ENCODE data around the gene CD69.

The CD69 gene

DNA sequence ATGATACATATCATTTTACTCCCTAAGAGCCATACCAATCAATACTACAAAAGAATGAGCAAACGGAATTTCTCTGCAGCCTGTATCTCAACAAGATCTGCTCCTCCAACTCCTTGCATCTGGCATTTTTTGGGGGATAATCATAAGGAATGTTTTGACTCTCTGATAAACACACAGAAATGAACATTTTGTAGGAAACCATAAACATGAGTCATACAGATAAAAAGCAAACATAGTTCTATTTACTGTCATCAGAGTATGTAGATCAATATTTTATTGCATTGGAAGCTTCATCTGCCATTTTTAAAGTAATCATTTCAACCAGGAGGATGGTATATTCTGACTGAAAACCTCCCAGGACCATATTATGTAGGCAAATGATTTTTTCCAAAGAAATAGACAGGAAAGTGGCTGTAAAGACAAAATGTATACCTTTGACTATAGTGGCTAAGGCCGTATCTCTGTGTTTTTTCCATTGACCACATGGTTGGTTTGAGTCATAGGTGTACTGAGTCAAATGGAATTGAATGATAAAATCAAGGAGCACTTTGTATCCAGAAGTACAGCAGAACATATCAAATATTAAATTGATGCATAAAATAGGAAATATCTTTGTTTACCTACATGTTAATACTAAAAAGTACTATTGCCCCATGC, 32.4 kb upstream of the CD69 start:
- TF ChIP-seq, protein P1, sequence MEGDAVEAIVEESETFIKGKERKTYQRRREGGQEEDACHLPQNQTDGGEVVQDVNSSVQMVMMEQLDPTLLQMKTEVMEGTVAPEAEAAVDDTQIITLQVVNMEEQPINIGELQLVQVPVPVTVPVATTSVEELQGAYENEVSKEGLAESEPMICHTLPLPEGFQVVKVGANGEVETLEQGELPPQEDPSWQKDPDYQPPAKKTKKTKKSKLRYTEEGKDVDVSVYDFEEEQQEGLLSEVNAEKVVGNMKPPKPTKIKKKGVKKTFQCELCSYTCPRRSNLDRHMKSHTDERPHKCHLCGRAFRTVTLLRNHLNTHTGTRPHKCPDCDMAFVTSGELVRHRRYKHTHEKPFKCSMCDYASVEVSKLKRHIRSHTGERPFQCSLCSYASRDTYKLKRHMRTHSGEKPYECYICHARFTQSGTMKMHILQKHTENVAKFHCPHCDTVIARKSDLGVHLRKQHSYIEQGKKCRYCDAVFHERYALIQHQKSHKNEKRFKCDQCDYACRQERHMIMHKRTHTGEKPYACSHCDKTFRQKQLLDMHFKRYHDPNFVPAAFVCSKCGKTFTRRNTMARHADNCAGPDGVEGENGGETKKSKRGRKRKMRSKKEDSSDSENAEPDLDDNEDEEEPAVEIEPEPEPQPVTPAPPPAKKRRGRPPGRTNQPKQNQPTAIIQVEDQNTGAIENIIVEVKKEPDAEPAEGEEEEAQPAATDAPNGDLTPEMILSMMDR (IDR thresholded peaks at IDR 0.05; ENCODE audit: borderline replicate concordance, insufficient read depth, low read depth, low read length) = no peak
- H3K4me3 ChIP-seq (ENCODE audit: low read depth, low read length) = no peak overlapping the region

DNA sequence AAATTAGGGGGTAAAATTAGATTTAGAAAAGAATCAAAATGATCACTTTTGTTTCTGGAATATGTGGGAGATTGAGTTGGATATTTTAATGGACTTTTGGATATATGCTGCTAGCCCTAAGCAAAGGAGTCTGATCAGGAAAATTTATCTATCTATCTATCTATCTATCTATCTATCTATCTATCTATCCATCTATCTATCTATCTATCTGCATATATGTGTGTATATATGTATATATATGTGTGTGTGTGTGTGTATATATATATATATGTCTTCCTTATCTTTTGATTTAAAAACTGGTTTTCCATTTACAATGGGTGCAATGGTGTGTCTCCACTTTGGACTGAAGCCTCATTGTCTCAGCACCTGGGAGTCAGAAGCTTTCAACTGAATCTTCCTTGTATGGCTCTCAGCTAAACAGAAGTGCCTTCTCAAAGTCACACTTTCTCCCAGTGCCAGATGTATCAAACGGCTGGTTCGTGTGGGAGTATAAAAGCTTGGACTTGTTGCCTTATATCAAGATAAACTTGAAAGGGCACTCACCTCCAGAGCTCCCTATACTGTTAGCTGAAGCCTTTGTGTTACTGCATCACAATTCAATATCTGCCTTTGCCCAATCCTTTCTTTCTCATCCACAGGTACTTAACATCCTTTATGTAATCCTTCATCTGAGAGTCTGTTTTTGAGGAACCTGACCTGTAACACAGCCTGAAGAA, 31.6 kb upstream of the CD69 start:
- TF ChIP-seq, protein P1 (IDR thresholded peaks at IDR 0.05; ENCODE audit: borderline replicate concordance, insufficient read depth, low read depth, low read length) = no peak

DNA sequence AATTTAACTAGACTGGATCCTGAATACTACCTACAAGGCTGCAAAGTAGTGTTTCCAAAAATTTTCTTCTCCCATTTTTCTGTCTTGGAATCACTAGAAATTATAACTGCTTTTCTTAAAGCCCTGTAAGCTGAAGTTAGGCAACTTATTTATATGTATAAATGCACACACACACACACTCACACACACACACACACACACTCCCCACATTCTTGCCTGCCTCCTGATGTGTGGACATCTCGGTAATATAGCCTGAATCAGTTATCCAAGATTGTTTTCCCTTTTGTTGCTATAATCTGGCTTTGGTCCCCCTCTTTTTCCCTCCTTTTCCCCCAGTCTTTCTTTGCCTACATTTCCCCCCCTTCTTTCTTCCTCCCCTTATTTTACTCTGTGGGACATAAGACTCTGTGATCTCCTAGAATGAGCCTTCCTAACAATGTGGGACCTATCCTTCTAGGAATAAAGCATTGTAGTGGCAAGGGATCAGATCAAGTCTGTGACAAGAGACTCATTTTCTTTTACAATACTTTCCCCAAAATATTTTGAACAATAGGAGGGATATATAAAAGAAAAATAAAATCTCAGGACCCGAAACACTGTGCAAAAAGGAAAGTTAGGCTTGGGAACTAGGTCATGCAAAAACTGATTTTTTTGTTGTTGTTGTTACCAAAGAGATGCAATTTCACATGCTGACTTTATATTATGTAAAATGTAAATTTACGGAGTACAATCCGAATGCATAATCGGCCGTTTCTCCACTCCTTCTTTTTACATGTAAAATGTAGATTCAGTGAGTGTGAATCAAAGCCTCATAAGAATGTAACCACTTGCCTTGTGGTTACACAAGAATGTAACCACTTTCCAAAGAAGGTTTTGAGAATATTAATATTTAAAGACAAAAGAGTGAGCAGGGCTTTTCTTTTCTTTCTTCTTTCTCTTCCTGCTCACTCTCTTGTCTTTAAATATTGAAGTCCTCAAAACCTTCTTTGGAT, 26.3 kb upstream of the CD69 start:
- TF ChIP-seq, protein P1 (IDR thresholded peaks at IDR 0.05; ENCODE audit: borderline replicate concordance, insufficient read depth, low read depth, low read length) = no peak
- no peak overlapping the region for H3K4me3 ChIP-seq (ENCODE audit: low read depth, low read length)

More for the DNA sequence above, 31.6 kb upstream of the CD69 start:
- H3K4me3 ChIP-seq (ENCODE audit: low read depth, low read length) = no peak overlapping the region

DNA sequence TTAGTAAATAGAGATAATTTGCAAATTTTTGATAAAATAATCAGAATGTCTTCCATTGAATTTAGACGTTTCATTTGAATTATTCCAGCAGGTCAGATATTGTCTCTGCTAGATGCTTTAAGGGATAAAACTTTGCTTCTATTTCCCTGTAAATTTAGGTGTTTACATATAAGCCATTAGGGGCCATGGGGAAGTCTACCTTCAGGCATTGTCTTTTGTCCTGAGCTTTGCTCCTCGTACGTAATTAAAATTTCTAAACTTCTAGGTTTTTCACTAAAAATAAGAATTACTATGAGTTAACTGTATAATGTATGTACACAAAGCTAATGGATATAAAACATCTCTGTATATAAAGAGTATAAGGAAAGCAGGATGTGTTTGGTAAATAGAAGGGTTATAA, 24.1 kb upstream of the CD69 start:
- H3K4me3 ChIP-seq (ENCODE audit: low read depth, low read length) = no peak overlapping the region
- TF ChIP-seq, protein P1 (IDR thresholded peaks at IDR 0.05; ENCODE audit: borderline replicate concordance, insufficient read depth, low read depth, low read length) = no peak

DNA sequence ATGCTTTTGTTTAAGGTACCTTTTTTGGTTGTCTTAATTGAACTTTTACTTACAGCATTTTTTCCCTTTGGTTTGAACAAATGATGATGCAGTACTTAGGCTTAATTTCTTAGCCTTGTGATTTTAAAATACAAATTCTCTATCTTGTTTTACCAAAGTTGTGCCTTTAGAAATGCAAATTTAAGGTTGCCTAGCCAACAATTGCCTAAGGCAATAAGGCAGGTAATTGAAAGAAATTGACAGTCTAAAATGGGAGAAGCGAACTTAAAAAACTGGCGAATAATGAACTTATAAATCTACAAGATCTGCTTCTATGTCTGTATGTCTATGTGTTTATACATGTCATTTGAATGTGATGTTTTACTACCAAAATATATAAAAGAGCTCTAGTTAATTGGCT, 23.6 kb upstream of the CD69 start:
- TF ChIP-seq, protein P1 (IDR thresholded peaks at IDR 0.05; ENCODE audit: borderline replicate concordance, insufficient read depth, low read depth, low read length) = no peak
- H3K4me3 ChIP-seq (ENCODE audit: low read depth, low read length) = no peak overlapping the region

DNA sequence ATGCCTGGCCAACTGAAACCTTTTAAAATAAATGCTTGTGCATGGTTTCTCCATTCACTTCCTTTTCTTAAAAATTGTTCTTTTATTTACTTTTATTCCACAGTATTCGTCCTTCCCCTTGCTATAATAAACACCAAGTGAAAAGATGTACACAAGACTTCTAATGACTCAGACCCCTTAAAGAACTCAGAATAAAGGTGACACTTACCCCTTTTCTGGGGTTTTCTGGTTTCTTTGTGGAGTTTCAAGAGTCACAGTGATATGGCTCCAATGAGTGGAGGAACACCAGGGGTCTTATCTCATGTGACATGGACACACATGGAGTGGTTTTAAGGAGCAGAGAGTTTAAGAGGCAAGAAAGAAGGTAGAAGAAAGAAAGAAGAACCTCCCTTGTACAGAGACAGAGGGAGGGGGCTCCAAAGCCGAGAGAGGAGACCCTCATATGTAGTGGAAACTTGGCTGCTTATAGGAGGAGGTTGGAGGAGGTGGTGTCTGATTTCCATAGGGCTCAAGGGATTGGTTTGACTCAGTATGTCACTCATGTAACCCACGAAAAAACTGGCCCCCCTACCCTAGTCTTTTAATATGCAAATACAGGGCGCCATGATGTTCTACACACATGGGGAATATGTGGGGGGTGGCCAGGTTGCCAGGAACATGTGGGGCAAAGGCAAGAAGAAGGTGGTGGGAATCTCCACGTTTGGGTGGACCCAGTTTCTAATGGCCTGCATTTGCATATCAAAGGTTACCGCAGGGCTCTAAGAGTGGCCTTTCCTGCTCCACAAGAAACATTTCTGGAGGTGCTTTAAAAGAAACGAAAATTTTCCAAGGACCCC, 22.1 kb upstream of the CD69 start:
- TF ChIP-seq, protein P1 (IDR thresholded peaks at IDR 0.05; ENCODE audit: borderline replicate concordance, insufficient read depth, low read depth, low read length) = no peak
- no peak overlapping the region for H3K4me3 ChIP-seq (ENCODE audit: low read depth, low read length)
